Mesendoderm (in vitro differentiated cells): ENCODE measurements around the gene AIF1.

ENCODE experiments used
- DNase-seq: peaks from one replicate; pipeline ENCODE4 v3.0.0; 2013
- H2AK5ac ChIP-seq: 2 replicates; pipeline ENCODE4 v1.6.1; 2013; ENCODE audit warnings: low read length, inconsistent platforms
- H2BK120ac ChIP-seq: 2 replicates; pipeline ENCODE4 v1.6.1; 2013; ENCODE audit warnings: low read depth, mild to moderate bottlenecking, low read length, moderate library complexity, mixed read lengths
- H2BK15ac ChIP-seq: replicated peaks from 2 replicates; pipeline ENCODE4 v1.6.1; 2013; ENCODE audit warnings: low read depth, mild to moderate bottlenecking, moderate library complexity
- H2BK5ac ChIP-seq: 2 replicates; pipeline ENCODE4 v1.6.1; 2013; ENCODE audit warnings: low read length, inconsistent platforms
- H3K18ac ChIP-seq: 2 replicates; pipeline ENCODE4 v1.6.1; 2013; ENCODE audit warnings: mild to moderate bottlenecking, low read length, mixed read lengths
- H3K23ac ChIP-seq: one replicate; pipeline ENCODE4 v1.6.1; 2013; ENCODE audit warnings: low read length
- H3K27ac ChIP-seq: 2 replicates; pipeline ENCODE4 v1.5.1; 2013; ENCODE audit warnings: low read depth, mild to moderate bottlenecking, inconsistent platforms, low read length, moderate library complexity
- H3K27me3 ChIP-seq: 2 replicates; pipeline ENCODE4 v1.6.1; 2013; ENCODE audit warnings: low read length, control low read depth, mild to moderate bottlenecking, inconsistent platforms; ENCODE audit not compliant: insufficient read depth, poor library complexity
- H3K36me3 ChIP-seq: 2 replicates; pipeline ENCODE4 v1.6.1; 2013; ENCODE audit warnings: low read length, inconsistent platforms; ENCODE audit not compliant: control insufficient read depth, insufficient read depth
- H3K4ac ChIP-seq: one replicate; pipeline ENCODE4 v1.6.1; 2013; ENCODE audit warnings: low read depth, mild to moderate bottlenecking, low read length, moderate library complexity
- H3K4me1 ChIP-seq: 2 replicates; pipeline ENCODE4 v1.6.1; 2013; ENCODE audit warnings: low read depth, low read length, inconsistent platforms; ENCODE audit not compliant: control insufficient read depth
- H3K4me2 ChIP-seq: 2 replicates; pipeline ENCODE4 v1.6.1; 2013; ENCODE audit warnings: low read length
- H3K4me3 ChIP-seq: 2 replicates; pipeline ENCODE4 v1.5.1; 2013; ENCODE audit warnings: mild to moderate bottlenecking, low read length
- H3K56ac ChIP-seq: one replicate; pipeline ENCODE4 v1.6.1; 2013; ENCODE audit warnings: low read length
- H3K79me1 ChIP-seq: 2 replicates; pipeline ENCODE4 v1.6.1; 2013; ENCODE audit warnings: low read length, inconsistent platforms
- H3K79me2 ChIP-seq: 2 replicates; pipeline ENCODE4 v1.6.1; 2013; ENCODE audit warnings: mild to moderate bottlenecking, low read length; ENCODE audit not compliant: control insufficient read depth, insufficient read depth
- H3K9ac ChIP-seq: 2 replicates; pipeline ENCODE4 v1.6.1; 2013; ENCODE audit warnings: low read length, inconsistent platforms
- H4K5ac ChIP-seq: one replicate; pipeline ENCODE4 v1.6.1; 2013; ENCODE audit warnings: low read length
- H4K8ac ChIP-seq: one replicate; pipeline ENCODE4 v1.6.1; 2013; ENCODE audit warnings: low read depth, mild to moderate bottlenecking, control low read depth, low read length, moderate library complexity
- WGBS: extraction: QIAGEN DNeasy Blood & Tissue Kit; methylation state at CpG from one replicate; pipeline ENCODE4 v1.1.7; 2013; ENCODE audit warnings: low lambda C conversion rate, missing lambda C conversion rate; ENCODE audit not compliant: insufficient coverage; ENCODE audit errors: extremely low coverage; 5-methylcytosine and 5-hydroxymethylcytosine counted together

Gene AIF1

DNA sequence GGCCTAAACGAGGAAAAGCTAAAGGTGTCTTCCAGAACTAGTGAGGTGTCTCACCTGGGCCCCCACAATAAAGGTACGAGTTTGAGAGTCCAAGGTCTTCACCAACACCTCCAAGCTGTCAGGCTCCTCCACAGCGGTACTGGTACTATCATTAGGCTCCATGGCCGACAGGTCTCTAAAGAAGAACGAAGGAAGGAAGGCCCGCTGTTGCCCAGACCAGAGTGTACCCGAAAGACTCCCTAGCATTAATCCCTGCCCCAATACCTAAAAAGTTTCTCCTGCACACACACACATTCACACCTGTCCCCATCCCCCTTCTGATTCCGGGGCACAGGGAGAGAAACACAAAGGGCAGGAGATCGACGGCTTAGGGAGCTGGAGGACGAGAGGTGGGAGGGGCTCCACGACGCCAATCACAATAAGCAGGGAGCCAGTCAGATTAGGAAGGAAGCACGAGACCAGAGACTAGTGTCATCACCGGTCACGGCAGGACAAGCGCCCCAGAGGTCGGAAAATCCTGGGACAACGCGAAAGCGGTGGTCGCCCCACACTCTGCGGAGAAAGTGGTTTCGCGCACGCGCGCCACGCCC, 36.7 kb downstream of the AIF1 start:
- DNase-seq, result peak; percentile 96
- Histone ChIP-seq H2AK5ac (no peak overlapping the region), H3K27me3 (no peaks in the 10 kb centered on the region), H2BK120ac (no peak overlapping the region), H3K9ac (peak overlapping the region; percentile 95), H3K4me1 (peaks cover 3% of the 10 kb centered on the region), H2BK15ac (no peak overlapping the region), H4K8ac (no peak overlapping the region), H3K23ac (no peak overlapping the region), H3K27ac (peak overlapping the region; percentile 77), H3K79me2 (peaks cover 18% of the 10 kb centered on the region), H4K5ac (no peak overlapping the region), H3K36me3 (peaks cover 6% of the 10 kb centered on the region), H3K4ac (peak overlapping the region; percentile 25), H3K56ac (peak overlapping the region; percentile 98), H3K4me3 (peak overlapping the region; percentile 88), H3K79me1 (peaks cover 17% of the 10 kb centered on the region), H3K18ac (no peak overlapping the region), H3K4me2 (peak overlapping the region; percentile 90), H2BK5ac (peak overlapping the region; percentile 63)
- no CpG with 5 or more reads among the region's 29 CpGs for WGBS

DNA sequence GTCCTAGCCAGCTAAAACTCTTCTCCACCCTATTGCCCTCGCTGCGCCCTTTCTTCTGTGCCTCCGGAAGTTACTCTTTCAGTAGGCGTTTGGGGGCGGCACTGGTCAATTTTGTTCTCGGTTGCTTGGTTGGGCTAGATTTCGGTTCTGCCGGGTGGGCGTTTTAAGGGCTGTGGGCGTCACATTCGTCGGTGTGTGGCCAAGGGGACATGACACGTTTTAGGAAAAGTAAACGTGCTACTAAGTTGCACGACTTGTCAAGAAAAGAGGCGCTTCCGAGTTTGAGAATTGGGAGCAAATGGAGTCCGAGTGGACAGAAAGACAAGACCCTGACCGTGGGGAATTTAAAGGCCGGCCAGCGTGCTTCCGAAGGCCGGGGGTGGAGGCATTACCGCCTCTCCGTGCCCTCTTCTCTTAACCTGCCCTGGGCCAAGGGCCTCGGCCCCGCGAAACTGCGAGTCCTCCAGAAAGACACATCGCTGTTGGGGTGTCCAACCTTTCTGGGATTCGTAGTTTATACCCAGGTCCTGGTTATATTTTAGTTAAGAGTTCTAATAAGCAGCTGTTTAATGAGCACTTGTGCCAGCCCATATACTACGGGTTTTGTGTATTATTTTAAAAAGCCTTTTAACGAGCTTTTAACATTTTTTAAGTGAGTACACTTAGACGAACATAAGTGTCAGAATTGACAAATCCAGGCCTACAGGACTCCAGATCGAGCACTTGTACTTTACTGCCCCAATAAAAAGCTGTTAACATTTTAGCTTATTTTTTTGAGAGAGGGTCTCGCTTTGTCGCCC, 38.1 kb downstream of the AIF1 start:
- Histone ChIP-seq H3K36me3 (peaks cover 4% of the 10 kb centered on the region), H3K27ac (peak overlapping the region; percentile 77)
- no CpG with 5 or more reads among the region's 37 CpGs for WGBS

DNA sequence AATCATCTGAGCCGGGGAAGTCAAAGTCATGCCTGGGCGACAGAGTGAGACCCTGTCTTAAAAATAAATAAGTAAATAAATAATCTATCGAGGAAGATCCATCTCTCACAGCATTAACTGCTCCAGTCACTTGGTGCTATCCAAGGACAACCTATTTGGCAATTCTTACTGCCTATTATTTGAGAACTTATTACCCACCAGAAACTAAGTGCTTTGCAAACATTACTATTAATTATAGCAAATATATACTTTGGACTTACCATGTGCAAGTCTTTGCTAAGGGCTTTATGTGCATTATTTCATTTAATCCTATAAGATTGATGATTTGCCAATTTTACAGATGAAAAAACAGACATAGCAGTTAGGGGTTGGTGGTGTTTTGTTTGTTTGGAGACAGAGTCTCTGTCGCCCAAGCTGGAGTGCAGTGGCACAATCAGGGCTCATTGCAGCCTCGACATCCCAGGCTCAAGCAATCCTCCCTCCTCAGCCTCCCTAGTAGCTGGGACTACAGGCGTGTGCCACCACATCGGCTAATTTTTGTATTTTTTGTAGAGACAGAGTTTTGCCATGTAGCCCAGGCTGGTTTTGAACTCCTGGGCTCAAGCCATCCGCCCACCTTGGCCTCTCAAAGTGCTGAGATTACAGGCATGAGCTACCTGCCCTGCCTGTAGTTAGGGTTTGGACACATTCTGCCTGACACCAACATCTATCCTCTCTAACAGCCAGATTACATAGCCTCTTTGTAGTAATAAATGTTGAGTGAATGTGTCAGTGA, 39.7 kb downstream of the AIF1 start:
- H3K27me3 ChIP-seq, result no peaks in the 10 kb centered on the region
- no peak overlapping the region for H2BK5ac ChIP-seq
- no peak overlapping the region for H2AK5ac ChIP-seq
- H3K18ac ChIP-seq, result no peak overlapping the region
- H3K79me1 ChIP-seq, result peaks cover 19% of the 10 kb centered on the region
- H2BK120ac ChIP-seq, result no peak overlapping the region
- no peak overlapping the region for H3K56ac ChIP-seq
- no peak overlapping the region for H2BK15ac ChIP-seq
- H3K4me1 ChIP-seq, result peaks cover 6% of the 10 kb centered on the region
- no peak overlapping the region for H3K4ac ChIP-seq
- no peak overlapping the region for H4K8ac ChIP-seq
- WGBS, result no CpG with 5 or more reads among the region's 8 CpGs
- no peak overlapping the region for H4K5ac ChIP-seq
- no peak overlapping the region for H3K4me2 ChIP-seq
- no peak for DNase-seq
- no peaks in the 10 kb centered on the region for H3K36me3 ChIP-seq
- H3K27ac ChIP-seq, result no peak overlapping the region
- no peak overlapping the region for H3K23ac ChIP-seq
- no peak overlapping the region for H3K4me3 ChIP-seq
- peaks cover 25% of the 10 kb centered on the region for H3K79me2 ChIP-seq
- no peak overlapping the region for H3K9ac ChIP-seq

More for the DNA sequence above, 38.1 kb downstream of the AIF1 start:
- peak overlapping the region; percentile 58 for H3K4me3 ChIP-seq
- H3K4ac ChIP-seq, result peak overlapping the region; percentile 77
- H4K8ac ChIP-seq, result no peak overlapping the region
- H3K27me3 ChIP-seq, result no peaks in the 10 kb centered on the region
- H2BK15ac ChIP-seq, result no peak overlapping the region
- H3K4me2 ChIP-seq, result peak overlapping the region; percentile 51
- peaks cover 18% of the 10 kb centered on the region for H3K79me1 ChIP-seq
- peak overlapping the region; percentile 18 for H2BK5ac ChIP-seq
- peak overlapping the region; percentile 65 for H3K18ac ChIP-seq
- DNase-seq, result peak; percentile 98
- peaks cover 3% of the 10 kb centered on the region for H3K4me1 ChIP-seq
- no peak overlapping the region for H4K5ac ChIP-seq
- H3K23ac ChIP-seq, result no peak overlapping the region
- peak overlapping the region; percentile 95 for H3K9ac ChIP-seq
- H3K79me2 ChIP-seq, result peaks cover 18% of the 10 kb centered on the region
- no peak overlapping the region for H2AK5ac ChIP-seq
- H3K56ac ChIP-seq, result peak overlapping the region; percentile 92
- no peak overlapping the region for H2BK120ac ChIP-seq

DNA sequence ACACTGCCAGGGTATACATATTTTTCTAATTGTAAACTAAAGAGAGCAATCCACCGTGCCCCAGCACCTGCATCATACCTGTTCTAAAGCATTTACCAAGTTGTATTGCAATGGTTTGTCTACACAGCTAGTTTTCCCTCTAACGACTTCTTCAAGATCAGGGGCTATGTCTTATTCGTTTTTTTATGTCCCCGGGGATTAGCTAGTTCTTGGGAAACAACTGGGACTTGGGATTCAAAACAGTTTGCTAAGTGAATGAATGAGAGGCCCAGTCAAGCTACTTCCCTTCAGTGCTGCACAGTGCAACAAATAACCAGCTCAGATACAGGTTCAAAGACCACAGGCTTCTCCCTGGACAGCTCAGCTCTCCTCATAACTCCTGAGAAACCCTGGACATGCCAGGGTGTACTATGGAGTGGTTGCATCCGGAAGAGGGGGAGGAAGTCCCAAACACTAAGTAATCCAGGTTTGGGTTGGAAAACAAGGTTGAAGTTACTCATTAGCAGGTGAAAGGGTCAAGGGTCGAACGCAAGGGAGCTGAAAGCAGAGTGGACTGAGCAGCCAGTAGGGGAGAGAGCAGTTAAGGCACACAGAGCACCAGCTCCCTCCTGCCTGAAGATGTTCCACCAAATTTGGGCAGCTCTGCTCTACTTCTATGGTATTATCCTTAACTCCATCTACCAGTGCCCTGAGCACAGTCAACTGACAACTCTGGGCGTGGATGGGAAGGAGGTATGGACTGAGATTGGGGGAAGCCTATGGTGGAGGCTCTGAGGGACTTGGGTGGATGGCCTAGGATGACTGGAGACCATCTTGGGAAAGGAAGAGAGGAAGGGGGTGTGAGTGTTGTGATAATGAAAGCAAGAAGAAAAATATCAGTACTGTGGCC, 40.6 kb downstream of the AIF1 start, which contains the start of gene APOM:
Gene APOM (plus strand): TSS at position 546 of the 889 bp plus-strand sequence. CDS start 73 bp downstream, at position 619.
- no peak for DNase-seq
- Histone ChIP-seq H2BK120ac (no peak within 1 kb of the TSS), H3K23ac (no peak within 1 kb of the TSS), H2BK5ac (no peak within 1 kb of the TSS), H3K79me1 (peaks cover 22% of the 10 kb centered on the region), H4K8ac (no peak within 1 kb of the TSS), H3K79me2 (peaks cover 27% of the 10 kb centered on the region), H3K9ac (no peak within 1 kb of the TSS), H3K4ac (no peak within 1 kb of the TSS), H2BK15ac (no peak within 1 kb of the TSS), H2AK5ac (no peak within 1 kb of the TSS), H3K4me1 (peaks cover 6% of the 10 kb centered on the region), H3K27ac (no peak within 1 kb of the TSS), H3K4me3 (no peak within 1 kb of the TSS), H3K4me2 (no peak within 1 kb of the TSS), H3K36me3 (no peaks in the 10 kb centered on the region), H3K56ac (no peak within 1 kb of the TSS), H3K27me3 (no peaks in the 10 kb centered on the region), H4K5ac (no peak within 1 kb of the TSS), H3K18ac (no peak within 1 kb of the TSS)
- no CpG with 5 or more reads among the region's 8 CpGs for WGBS

DNA sequence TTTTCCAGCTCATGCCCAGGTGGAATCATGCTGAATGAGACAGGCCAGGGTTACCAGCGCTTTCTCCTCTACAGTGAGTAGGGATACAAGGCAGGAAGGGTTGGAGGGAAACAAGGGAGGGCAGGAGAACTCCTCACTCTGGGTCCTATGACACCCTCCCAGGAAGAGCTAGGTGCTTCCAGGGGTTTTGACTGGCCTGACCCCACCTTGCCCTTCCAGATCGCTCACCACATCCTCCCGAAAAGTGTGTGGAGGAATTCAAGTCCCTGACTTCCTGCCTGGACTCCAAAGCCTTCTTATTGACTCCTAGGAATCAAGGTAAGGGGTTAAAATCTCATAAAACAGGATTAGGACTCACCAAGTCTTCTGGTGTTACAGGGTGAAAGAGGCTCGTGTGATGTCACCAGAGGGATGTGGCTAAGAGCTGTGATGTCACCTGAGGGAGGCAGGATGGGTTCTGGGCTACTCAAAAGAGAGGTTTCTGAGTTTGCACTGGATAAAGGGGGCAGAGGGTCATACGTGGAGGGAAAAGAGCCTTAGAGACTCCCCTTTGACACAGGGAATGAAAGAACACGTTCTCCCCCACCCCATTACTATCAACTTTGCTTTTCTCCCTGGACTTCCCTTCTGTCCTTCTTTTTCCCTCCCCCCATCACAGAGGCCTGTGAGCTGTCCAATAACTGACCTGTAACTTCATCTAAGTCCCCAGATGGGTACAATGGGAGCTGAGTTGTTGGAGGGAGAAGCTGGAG, 42.5 kb downstream of the AIF1 start:
- Histone ChIP-seq H3K79me2 (peaks cover 15% of the 10 kb centered on the region), H3K18ac (no peak overlapping the region), H2BK15ac (no peak overlapping the region), H2AK5ac (no peak overlapping the region), H4K5ac (no peak overlapping the region), H3K4ac (no peak overlapping the region), H3K56ac (no peak overlapping the region), H3K27ac (no peak overlapping the region), H3K36me3 (no peaks in the 10 kb centered on the region), H2BK120ac (no peak overlapping the region), H3K4me2 (no peak overlapping the region), H4K8ac (no peak overlapping the region), H3K4me1 (peaks cover 3% of the 10 kb centered on the region), H3K27me3 (no peaks in the 10 kb centered on the region), H3K79me1 (peaks cover 18% of the 10 kb centered on the region), H3K23ac (no peak overlapping the region), H3K4me3 (no peak overlapping the region), H2BK5ac (no peak overlapping the region), H3K9ac (no peak overlapping the region)
- DNase-seq, result no peak
- WGBS, result no CpG with 5 or more reads among the region's 6 CpGs
